Colonic mucosa (tissue), 4 donors: ENCODE results near the gene PDE4D. TPM values are rescaled to one million over a fixed set of nuclear protein-coding genes. Genes with fewer than 3 reads are reported as not detected.

ENCODE experiments used
- DNase-seq: peaks from one replicate; pipeline ENCODE4 v3.0.0-alpha.2; 2020
- H3K27ac ChIP-seq: fragments of 200-600 bp; one replicate; pipeline ENCODE4 v1.8.0; 2021
- H3K27me3 ChIP-seq: fragments of 200-600 bp; one replicate; pipeline ENCODE4 v1.8.0; 2021
- H3K36me3 ChIP-seq: fragments of 200-600 bp; one replicate; pipeline ENCODE4 v1.8.0; 2021
- H3K4me1 ChIP-seq: fragments of 200-600 bp; one replicate; pipeline ENCODE4 v1.8.0; 2021; ENCODE audit warnings: mild to moderate bottlenecking
- H3K4me3 ChIP-seq: fragments of 200-600 bp; one replicate; pipeline ENCODE4 v1.8.0; 2021
- H3K9ac ChIP-seq, 2 donors: one replicate each; pipeline ENCODE4 v1.7.0; 2013; ENCODE audit warnings: control low read depth in 2 of 2, low read depth in 2 of 2, low read length in 2 of 2
- H3K9me3 ChIP-seq: fragments of 200-600 bp; one replicate; pipeline ENCODE4 v1.8.0; 2021
- CTCF ChIP-seq: fragments of 200-600 bp; IDR thresholded peaks from one replicate; pipeline ENCODE4 v1.8.0; 2022; ENCODE audit warnings: antibody characterized with exemption, mild to moderate bottlenecking
- intact Hi-C: fragments of 100-400 bp; cut with DNase I; formaldehyde crosslinking; loops from one replicate; pipeline ENCODE4 v1.14.1; 2022
- total RNA-seq, 2 donors: library from RNA; stranded (reverse); fragmentation: NEBNext Ultra II Directional in 1 of 2; extraction: Animal tissue kit (Norgen Biotek cat#: 25700) in 1 of 2; gene quantifications; one replicate each; pipeline ENCODE4 v1.2.1, GENCODE V29; 2021
- donor health status: healthy.
- donor health status: DM: no; HTN: no; CAD: no.
- donor health status: DM: no; HTN: no; CAD: no.

Gene PDE4D
- total RNA-seq, 2 donors from 2014 or later = 23.1 to 53.7 TPM

DNA sequence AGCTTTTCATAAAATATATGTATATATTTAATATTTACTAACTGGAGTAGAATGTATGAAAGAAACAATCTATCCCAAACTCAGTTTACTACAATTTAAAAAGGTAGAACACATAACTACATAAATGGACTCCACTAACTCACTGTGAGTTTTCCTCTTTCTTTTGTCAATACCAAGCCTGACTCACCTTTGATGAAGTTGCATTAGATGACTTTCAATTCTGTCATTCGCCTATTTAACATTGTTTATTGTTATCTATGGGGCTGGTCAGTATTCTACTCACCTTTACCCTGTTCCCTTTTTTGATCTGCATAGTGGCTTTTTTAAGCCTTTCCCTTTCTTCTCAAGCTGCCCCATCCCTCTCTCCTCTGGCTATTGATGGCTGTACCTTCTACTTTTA lies 680.9 kb downstream of the PDE4D start:
- H3K36me3 ChIP-seq = no peaks in the 10 kb centered on the region
- TF ChIP-seq CTCF = no peak
- H3K9me3 ChIP-seq = no peaks in the 10 kb centered on the region
- no peaks in the 10 kb centered on the region for H3K27me3 ChIP-seq
- DNase-seq = no peak
- no peak overlapping the region for H3K9ac ChIP-seq
- no peak overlapping the region for H3K27ac ChIP-seq
- H3K4me1 ChIP-seq = peaks cover 1% of the 10 kb centered on the region
- intact Hi-C loops = no loop called here
- H3K4me3 ChIP-seq = no peak overlapping the region

GRCh38 chr5:59209758-59210359 lies 683.7 kb downstream of the PDE4D start:
- no peak for TF ChIP-seq CTCF
- Histone ChIP-seq H3K4me3 (no peak overlapping the region), H3K36me3 (no peaks in the 10 kb centered on the region), H3K9ac (no peak overlapping the region), H3K4me1 (no peaks in the 10 kb centered on the region), H3K27me3 (no peaks in the 10 kb centered on the region), H3K9me3 (no peaks in the 10 kb centered on the region), H3K27ac (no peak overlapping the region)
- DNase-seq = no peak
- intact Hi-C loops = no loop called here

GRCh38 chr5:59208474-59208873 lies 685.1 kb downstream of the PDE4D start:
- Histone ChIP-seq H3K36me3 (no peaks in the 10 kb centered on the region), H3K9ac (no peak overlapping the region), H3K9me3 (no peaks in the 10 kb centered on the region), H3K27me3 (no peaks in the 10 kb centered on the region), H3K27ac (no peak overlapping the region), H3K4me3 (no peak overlapping the region), H3K4me1 (no peaks in the 10 kb centered on the region)
- no peak for DNase-seq
- no peak for TF ChIP-seq CTCF
- intact Hi-C loops = no loop called here

- intact Hi-C loops = no loop called here
- H3K36me3 ChIP-seq = no peaks in the 10 kb centered on the region
- no peaks in the 10 kb centered on the region for H3K9me3 ChIP-seq
- TF ChIP-seq CTCF = no peak
- no peaks in the 10 kb centered on the region for H3K27me3 ChIP-seq
- no peak overlapping the region for H3K4me3 ChIP-seq
- no peak for DNase-seq
- H3K9ac ChIP-seq = no peak overlapping the region
- H3K4me1 ChIP-seq = no peaks in the 10 kb centered on the region
- H3K27ac ChIP-seq = no peak overlapping the region
These were observed 686.1 kb downstream of the PDE4D start for GRCh38 chr5:59207401-59207800.

DNA sequence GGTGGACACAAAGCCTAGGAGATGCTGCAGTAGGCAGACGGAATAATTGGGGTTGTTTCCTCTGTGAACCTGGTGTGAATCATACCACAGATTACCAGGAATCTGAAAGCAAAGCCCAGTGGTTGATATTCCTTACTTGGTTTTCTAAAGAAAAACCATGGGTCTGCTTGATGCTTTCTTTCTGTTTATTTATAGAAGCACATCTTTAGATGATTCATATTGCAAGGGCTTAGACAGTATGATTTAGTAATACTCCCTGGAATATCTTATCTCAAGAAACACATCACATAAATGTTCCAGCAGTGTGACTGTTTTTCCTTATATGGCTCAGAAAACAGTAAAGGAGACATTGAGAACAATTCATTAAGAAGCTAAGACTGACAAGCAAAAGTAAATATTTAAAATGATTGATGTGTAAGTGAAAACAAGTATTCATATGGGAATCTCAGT lies 687.4 kb downstream of the PDE4D start:
- H3K4me3 ChIP-seq = no peak overlapping the region
- H3K4me1 ChIP-seq = no peaks in the 10 kb centered on the region
- H3K27me3 ChIP-seq = no peaks in the 10 kb centered on the region
- intact Hi-C loops = no loop called here
- no peaks in the 10 kb centered on the region for H3K9me3 ChIP-seq
- H3K9ac ChIP-seq = no peak overlapping the region
- TF ChIP-seq CTCF = no peak
- DNase-seq = no peak
- no peaks in the 10 kb centered on the region for H3K36me3 ChIP-seq
- H3K27ac ChIP-seq = no peak overlapping the region
